ENCODE measurements around the gene MOBP. TPM values are rescaled to one million over a fixed set of nuclear protein-coding genes. Genes with fewer than 3 reads are reported as not detected.

Gene MOBP
- total RNA-seq, 4 donors from 2014 or later = not detected

DNA sequence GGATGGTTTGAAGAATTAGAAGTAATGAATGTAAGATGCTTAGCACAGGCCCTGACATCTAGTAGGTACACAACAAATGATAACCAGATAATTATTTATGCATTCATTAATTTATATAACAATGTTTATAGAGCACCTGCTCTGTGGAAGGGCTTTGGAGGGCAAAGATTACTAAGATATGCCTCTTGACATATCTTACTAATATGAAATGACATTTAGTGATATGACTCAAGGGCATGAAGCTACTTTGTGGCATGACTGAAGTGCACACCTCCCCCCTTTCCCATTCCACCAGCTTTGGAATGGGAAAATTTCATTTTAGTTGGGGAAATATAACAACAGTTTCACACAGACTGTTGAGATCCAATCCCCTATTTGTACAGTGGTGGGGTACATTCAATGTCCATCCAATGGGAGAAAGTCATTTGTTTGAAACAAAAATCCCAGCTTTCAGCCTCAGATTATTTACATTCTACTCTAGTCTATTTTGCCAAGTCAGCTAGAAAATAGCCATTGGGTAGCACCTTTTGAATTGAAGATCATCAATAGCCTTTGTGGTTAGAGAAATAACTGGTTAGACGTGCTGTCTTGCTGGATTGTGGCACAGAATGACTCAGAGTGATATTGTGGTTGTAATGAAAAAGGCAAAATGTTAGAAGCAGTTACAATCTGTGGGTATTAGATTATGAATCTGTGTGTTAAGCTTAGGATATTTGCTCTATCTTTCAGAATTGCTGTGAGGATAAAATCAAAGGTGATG, 72.9 kb downstream of the MOBP start:
- no peaks in the 10 kb centered on the region for H3K9me3 ChIP-seq
- TF ChIP-seq, protein P1, sequence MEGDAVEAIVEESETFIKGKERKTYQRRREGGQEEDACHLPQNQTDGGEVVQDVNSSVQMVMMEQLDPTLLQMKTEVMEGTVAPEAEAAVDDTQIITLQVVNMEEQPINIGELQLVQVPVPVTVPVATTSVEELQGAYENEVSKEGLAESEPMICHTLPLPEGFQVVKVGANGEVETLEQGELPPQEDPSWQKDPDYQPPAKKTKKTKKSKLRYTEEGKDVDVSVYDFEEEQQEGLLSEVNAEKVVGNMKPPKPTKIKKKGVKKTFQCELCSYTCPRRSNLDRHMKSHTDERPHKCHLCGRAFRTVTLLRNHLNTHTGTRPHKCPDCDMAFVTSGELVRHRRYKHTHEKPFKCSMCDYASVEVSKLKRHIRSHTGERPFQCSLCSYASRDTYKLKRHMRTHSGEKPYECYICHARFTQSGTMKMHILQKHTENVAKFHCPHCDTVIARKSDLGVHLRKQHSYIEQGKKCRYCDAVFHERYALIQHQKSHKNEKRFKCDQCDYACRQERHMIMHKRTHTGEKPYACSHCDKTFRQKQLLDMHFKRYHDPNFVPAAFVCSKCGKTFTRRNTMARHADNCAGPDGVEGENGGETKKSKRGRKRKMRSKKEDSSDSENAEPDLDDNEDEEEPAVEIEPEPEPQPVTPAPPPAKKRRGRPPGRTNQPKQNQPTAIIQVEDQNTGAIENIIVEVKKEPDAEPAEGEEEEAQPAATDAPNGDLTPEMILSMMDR (IDR thresholded peaks at IDR 0.05) = peak in 1 of 6 experiments; percentile 1
- TF ChIP-seq POLR2A (IDR thresholded peaks at IDR 0.05) = no peak
- no peaks in the 10 kb centered on the region for H3K4me1 ChIP-seq
- no peak overlapping the region for H3K27ac ChIP-seq
- no peaks in the 10 kb centered on the region for H3K36me3 ChIP-seq
- H3K27me3 ChIP-seq = no peaks in the 10 kb centered on the region
- DNase-seq = no peak
- no peak overlapping the region for H3K4me3 ChIP-seq

DNA sequence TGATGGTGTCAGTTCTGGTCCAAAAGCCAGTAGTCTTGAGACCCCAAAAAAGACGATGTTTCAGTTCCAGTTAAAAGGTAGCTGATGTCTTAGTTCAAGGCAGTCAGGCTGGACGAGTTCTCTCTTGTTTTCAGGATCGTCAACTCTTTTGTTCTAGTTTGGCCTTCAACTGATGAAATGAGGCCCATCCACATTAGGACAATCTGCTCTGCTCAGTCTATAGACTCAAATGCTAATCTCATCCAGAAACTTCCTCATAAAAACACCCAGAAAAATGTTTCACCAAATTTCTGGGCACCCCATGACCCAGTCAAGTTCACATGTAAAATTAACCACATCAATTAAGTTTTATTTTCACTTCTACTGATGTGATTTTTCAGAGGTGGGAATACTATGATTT, 74.0 kb downstream of the MOBP start:
- no peaks in the 10 kb centered on the region for H3K36me3 ChIP-seq

DNA sequence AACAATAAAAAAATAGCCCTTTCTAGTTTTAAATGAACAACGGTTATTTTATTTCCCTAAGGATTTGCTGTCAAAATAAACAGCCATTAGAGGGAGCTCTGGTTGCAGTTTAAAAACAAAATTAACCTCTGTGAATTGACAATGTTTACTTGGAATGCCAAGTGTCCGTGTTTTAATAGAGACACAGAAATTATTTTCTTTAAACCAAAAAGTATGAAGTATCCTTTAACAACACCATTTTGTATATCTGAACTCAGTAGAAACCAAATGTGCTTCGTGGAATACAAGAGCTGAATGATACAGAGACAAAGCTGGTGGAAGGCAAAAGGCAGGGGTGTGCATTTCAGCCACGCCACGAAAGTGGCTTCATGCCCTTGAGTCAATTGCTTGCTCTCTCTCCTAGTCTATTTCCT, 74.4 kb downstream of the MOBP start:
- Histone ChIP-seq H3K4me1 (no peaks in the 10 kb centered on the region), H3K4me3 (no peak overlapping the region), H3K27me3 (no peaks in the 10 kb centered on the region), H3K9me3 (no peaks in the 10 kb centered on the region), H3K36me3 (no peaks in the 10 kb centered on the region), H3K27ac (no peak overlapping the region)
- DNase-seq = no peak
- TF ChIP-seq POLR2A (IDR thresholded peaks at IDR 0.05) = no peak
- TF ChIP-seq, protein P1 (IDR thresholded peaks at IDR 0.05) = peak in 4 of 6 experiments; percentile 8 to 33 (median 14)

More for the DNA sequence above, 74.0 kb downstream of the MOBP start:
- no peaks in the 10 kb centered on the region for H3K27me3 ChIP-seq
- TF ChIP-seq, protein P1 (IDR thresholded peaks at IDR 0.05) = no peak
- TF ChIP-seq POLR2A (IDR thresholded peaks at IDR 0.05) = no peak
- no peak overlapping the region for H3K4me3 ChIP-seq
- DNase-seq = no peak
- H3K4me1 ChIP-seq = no peaks in the 10 kb centered on the region
- H3K9me3 ChIP-seq = no peaks in the 10 kb centered on the region
- H3K27ac ChIP-seq = no peak overlapping the region

DNA sequence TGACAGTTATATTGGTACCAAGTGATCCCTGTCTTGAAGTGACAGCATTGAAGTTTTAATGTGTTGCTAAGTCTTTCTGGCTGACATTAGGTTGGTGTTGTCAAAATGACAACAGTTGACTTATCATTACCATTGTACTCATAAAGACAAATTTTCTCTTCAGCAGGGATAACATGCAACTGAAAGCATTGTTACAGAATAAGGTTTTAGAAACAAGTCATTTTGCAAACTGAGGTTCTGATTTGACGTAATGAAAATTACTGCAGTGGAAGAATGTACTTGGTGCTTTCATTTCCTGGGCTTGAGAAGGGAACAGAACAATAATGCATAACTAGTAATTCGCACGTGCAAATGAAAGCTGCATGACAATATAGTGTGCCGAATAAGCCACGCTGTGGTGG, 75.1 kb downstream of the MOBP start:
- Histone ChIP-seq H3K27ac (no peak overlapping the region), H3K4me1 (no peaks in the 10 kb centered on the region), H3K27me3 (no peaks in the 10 kb centered on the region), H3K36me3 (no peaks in the 10 kb centered on the region), H3K4me3 (no peak overlapping the region), H3K9me3 (no peaks in the 10 kb centered on the region)
- no peak for DNase-seq
- TF ChIP-seq, protein P1 (IDR thresholded peaks at IDR 0.05) = no peak
- no peak for TF ChIP-seq POLR2A (IDR thresholded peaks at IDR 0.05)

DNA sequence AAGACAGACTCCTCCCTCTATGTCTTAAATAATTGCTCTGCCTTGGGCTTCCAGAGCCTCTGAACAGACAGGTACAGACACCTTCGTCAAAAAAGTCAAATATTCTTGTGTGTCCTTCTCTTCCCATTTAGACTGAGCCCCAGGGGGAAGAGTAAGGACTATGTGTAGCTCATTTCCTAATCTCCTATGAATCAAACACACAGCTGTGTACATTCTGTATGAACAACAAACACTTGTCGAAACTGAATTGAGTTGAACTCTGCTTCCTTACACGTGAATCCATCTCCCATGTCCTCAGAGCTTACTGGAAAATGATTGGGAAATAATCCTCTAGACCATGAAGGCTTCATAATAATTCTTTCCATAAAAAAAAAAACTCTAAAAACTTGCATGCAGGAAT, 80.8 kb downstream of the MOBP start:
- Histone ChIP-seq H3K9me3 (no peaks in the 10 kb centered on the region), H3K27me3 (no peaks in the 10 kb centered on the region), H3K4me3 (no peak overlapping the region), H3K4me1 (no peaks in the 10 kb centered on the region), H3K27ac (no peak overlapping the region), H3K36me3 (no peaks in the 10 kb centered on the region)
- DNase-seq = no peak
- no peak for TF ChIP-seq POLR2A (IDR thresholded peaks at IDR 0.05)
- TF ChIP-seq, protein P1 (IDR thresholded peaks at IDR 0.05) = no peak

Measured in Peyer's patch (tissue), 4 donors.